Tibial nerve (tissue), 4 donors: ENCODE data around the gene CACHD1.

Experiments
- CTCF ChIP-seq, 5 experiments: fragments of 200-600 bp in 3 of 5; fragments of 450-650 bp in 2 of 5; sonication (generic) in 3 of 5; IDR thresholded peaks; one replicate each; pipeline ENCODE4 v1.5.1; 2016 to 2019; ENCODE audit warnings: antibody characterized with exemption in 5 of 5, mild to moderate bottlenecking in 3 of 5, moderate library complexity in 2 of 5
- EP300 ChIP-seq, 2 donors: sonication (generic); formaldehyde crosslinking; IDR thresholded peaks; one replicate each; pipeline ENCODE4 v1.6.1; 2017; ENCODE audit warnings: antibody characterized with exemption in 2 of 2, mild to moderate bottlenecking in 1 of 2
- POLR2A ChIP-seq, 2 donors: fragments of 450-650 bp; IDR thresholded peaks; one replicate each; pipeline ENCODE4 v1.6.1; 2017; ENCODE audit warnings: antibody characterized with exemption in 2 of 2, mild to moderate bottlenecking in 2 of 2, moderate library complexity in 2 of 2

GRCh38 chr1:64597113-64597512 lies 127.2 kb downstream of the CACHD1 start:
- TF ChIP-seq POLR2A (IDR thresholded peaks at IDR 0.05) (no peak), CTCF (IDR thresholded peaks at IDR 0.05) (no peak), EP300 (IDR thresholded peaks at IDR 0.05) (no peak)
